Measurements from ENCODE around the gene GALNTL6.

The GALNTL6 gene

DNA sequence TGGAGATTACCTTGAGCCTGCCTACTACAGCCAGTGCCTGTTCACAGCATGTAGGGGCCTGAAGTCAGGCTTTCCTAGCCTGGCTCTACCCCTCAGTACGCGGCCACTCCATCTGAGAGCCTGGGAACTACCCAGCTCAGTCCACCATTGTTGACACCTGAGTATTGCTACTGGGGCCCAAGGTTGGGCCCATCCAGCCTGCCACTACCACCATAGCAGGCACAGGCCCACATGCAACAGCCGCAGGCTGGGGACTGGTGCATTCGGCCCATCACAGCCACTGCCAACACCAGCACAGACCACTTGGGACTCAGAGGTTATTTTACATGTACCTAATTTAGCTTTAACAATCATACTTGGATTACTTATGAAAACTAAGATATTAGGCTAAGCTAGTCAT is 314.0 kb downstream of the GALNTL6 start:
- no peak for DNase-seq

DNA sequence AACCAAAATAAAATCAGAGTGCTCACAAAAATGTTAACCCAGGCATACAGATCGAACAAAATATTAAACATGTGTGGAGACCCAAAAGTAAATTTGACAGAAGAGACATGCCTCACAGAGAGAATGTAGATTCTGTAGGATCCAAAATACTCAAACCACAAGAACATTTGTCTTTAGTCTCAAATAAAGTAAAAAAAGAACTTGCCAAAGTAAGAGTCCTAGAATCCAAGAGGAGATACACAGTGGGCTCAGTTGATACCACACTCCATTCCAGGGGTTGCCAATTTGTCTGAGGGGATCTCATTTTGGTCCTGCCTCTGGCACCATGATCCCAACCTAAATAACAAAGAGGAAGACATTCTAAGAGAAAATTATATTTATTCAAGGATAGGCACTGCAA is 316.4 kb downstream of the GALNTL6 start:
- no peak for DNase-seq

DNA sequence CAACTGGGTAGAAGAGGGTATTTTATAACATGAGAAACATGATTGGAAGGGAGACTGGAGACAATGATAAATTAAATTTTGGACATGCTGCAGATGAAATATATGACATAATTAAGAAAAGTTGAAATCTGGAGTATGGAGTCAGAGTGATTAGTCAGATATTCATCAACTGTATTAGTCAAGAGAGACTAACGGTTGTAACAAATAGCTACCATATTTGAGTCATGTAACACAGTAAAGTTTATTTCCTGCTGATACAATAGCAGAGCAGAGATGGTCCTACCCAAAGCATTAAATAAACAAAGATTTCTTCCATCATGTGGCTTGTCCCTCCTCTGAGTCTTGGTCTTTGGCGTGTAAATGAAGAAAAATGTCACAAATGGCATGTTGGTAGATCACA is 321.3 kb downstream of the GALNTL6 start:
- no peak for DNase-seq

DNA sequence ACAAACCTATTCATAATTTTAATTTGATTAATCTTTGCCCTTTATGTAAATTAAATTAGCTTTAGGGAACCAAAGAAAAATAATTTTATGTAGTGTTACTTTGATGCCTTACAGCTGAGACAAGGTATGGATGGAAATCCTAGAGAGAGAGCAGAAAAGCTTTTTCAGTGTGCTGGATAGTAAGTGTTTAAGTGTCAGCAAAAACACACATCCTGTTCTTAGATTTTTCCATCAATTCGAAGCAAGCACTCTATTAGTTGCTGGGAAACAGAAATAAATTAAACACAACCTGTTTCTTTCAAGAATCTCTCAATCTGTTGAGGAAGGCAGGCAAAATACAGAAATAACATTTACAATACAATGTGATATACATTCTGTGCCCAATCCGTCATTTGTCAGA is 327.8 kb downstream of the GALNTL6 start:
- DNase-seq = no peak

DNA sequence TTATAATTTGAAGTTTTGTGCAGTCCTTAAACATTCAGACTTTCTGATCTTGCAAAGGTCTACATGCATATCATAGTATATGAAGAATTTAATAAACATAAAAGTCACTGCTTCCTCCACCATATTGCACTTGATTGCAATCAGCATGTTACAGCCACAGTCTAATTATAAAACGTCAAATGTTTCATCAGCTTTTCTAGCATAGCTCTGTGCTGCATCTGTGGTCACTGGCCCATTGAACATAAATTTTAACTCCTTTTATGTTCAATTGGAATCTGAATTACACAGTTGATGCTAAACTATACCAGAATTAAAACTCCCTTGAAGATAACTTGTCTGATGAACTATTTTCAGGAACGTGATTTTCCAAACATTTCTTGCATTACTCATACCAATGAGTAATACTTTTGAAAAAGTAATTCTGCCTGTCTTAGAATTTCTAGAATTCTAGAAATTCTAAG is 329.1 kb downstream of the GALNTL6 start:
- no peak for DNase-seq

DNA sequence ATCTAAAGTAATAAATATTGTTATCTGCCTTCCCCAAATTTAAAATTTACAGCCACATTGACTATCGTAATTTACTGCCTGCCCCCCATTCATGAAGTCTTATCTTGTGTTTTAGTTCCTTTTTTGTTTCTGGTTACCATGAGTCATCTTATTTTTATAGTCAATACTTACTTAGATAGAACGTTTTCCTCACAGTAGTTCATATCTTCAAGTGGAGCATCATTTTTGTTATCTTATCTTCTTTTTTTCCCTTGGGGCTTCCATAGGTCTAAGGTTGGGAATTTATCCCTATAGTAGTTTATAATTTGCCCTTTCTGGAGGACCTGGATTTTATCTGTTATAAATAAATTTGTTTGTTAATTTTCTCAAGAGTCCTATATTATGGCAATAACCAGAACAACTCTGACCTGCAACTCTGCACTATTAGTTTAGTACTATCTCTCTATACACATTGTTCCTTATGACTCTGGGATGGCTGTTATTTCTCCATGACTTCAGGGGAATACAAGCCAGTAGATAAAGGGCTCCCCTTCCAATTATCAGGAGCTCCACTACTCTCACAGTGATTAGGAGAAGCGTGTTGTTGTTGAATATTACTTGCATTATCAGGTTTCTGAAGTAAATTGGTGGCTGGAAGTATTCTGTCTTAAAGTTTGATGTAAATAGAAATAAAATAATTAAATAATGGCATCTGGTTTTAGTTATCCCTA is 330.6 kb downstream of the GALNTL6 start:
- DNase-seq = no peak

DNA sequence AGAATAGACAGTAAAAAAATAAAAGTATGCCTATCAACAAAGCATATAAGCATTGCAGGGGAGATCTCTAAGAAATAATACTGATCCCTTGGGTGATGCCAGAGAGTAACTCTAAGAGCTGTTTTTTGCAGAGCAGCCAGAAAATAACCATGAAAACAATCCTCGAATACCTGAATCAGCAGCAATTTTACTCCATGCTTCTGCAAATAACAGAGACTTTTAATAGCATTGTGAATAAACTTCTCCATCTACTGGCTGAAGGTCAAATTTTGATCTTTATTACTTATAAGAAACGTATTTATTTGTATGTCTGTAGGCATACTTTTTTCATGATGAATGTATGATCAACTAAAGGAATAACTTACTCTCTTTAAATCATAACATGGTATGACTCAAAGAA is 334.5 kb downstream of the GALNTL6 start:
- DNase-seq = no peak

DNA sequence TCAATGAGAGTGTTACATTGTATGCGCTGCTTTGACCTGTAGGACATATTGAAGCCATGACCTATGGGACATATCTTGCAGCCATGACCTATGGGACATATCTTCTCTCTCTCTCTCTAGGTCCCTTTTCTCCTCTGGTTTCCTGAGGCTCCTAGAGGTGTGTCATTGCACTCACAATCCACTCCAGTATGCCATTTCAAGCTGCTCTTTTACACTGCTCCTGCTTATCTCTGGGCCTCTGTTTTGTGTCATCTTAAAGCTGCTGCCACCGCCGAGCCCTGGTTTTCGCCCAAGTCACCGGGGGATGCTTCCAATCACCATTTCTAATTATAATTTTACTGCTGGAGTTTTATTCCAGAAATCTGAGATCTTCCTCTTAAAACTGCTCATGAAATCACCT is 336.1 kb downstream of the GALNTL6 start:
- no peak for DNase-seq

DNA sequence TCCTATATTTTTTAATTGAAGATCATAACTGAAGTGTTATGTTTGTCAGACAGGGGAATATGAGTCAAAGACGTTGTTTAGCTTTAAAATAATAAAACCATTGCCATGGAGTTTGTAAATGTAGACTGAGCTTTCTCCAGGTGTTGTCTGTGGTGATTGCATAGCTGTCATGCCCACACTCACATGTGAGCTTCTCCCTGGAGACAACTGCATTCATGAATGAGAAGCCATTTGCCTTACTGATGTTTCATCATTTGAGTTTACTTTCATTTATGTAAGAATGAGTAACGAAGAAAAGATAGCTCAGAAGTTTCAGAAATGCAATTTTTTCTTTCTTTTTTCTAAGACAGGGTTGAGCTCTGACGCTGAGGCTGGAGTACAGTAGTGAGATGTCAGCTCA is 339.1 kb downstream of the GALNTL6 start:
- DNase-seq = no peak

DNA sequence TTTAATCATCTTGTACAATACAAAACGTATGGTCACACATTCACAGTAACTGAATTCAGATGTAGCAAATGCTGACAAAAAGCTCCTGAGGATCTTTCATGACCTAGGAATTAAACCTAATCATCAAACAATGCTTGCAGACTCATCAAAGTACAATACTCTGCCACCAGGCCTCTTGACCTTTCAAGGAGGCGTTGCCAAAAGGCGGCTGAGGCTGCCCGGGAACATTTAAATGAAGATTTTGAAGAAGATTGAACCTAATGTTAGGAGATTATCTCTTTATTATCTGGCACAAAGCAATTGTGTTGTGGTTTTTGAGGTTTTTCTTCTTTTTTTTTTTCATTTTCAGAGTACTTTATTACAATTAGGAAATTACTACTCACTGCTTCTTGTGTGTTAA is 340.5 kb downstream of the GALNTL6 start:
- DNase-seq = no peak

DNA sequence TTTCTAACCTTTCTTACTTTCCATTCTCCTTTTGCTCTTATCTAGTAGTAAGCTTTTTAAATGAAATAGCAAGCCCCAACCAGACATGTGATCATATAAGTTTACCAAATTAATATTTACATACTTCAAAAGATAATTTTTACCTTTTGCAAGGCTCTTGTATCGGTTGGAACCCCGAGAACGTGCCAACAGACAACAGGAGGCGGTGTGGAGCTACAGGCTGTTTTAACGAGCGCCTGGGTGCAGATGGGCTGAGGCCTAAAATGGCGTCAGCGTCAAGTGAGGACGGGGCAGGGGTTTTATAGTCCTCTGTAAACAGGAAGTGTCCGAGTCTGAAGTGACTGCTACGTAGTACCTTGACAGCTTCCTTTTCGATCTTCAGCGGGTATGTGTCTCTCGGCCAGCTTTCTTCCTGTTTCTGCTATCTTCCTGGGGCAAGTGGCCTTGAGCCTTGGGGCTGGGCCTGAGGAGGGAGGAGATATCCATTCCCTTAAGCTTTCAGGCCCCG is 342.7 kb downstream of the GALNTL6 start:
- no peak for DNase-seq

DNA sequence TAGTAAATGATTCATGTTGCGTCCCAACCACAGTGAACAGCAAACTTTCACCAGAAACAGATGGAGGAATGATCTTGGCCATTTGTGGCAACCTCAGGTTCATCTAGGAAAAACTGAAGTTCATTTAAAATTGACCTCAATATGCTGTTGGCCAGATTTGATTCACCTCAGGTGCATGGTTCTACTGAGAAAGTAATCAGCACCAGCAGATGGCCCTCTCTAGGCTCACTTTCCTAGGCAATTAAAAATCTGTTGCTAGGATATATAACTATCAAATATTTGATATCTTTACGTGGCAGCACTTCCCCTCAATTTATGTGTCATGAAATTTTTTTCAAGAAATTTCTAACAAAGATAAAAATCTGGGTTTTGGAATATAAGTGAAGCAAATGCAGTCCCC is 344.7 kb downstream of the GALNTL6 start:
- DNase-seq = no peak

DNA sequence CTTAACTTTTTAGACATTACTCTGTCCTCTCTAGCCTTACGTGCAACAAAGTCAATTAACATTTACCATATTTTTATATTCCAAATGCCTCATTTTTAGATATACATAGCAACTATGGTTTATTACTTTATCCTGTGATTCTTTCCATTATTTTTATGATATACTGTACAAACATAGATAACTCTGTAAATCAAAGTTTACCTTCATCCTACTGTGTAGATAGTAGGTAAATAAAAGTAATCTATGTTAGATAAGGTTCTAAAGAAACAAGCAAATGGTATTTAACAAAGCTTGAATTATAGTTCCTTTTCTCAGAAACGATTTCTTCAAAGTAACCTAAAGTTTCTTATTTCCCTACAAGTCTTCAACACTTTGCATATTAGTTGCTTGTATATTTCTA is 350.0 kb downstream of the GALNTL6 start:
- no peak for DNase-seq

DNA sequence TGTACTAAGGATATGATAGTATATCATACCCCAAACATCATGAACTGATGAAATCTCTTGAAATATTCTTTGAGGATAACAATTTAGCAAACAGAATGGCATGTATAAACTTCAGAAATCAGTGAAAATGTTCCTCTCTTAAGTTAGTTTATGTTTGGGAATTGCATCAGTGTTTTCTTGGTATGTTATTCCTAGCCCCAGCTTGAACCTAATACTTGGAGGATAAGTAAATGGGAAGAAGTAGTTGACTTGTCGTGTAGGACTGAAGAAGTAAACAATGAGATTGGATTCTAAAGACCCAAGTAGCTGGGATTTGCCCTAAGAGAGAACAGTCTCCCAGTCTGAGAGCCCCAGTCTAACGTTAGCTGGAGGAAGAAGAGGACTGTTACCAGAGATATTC is 355.7 kb downstream of the GALNTL6 start:
- DNase-seq = no peak

DNA sequence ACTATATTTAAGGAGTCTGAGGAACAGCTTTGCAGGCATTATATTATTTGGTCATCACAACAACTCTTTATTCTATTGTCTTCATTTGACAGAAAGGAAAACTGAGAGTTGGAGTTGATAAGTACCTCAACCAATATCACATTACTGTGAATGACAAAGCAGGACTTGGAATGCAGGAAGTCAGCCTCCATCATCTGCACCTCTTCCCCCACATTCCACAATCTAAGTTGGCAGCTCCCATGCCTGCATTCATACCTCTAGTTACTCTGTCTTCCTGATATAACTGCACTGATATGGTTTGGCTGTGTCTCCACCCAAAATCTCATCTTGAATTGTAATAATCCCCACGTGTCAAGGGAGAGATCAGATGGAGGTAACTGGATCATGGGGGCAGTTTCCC is 356.7 kb downstream of the GALNTL6 start:
- DNase-seq = no peak

DNA sequence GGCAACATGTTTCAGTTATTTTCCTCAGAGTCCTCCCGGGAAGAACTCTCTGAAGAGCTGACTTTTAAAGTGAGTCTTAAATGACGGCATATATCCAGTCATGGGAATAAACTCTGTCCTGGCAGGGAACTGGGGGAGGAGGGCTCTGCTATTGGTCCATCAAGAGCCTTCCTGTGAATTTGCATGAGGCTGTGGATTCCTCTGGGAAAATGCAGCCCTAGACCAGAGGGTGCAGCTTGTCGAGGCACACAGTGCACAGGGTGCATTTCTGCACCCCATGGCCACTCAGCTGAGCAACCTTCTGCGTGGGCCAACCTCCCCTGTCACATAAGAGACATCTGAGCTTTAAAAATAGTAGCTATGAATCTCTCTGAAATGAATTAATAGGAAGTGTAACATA is 360.0 kb downstream of the GALNTL6 start:
- no peak for DNase-seq

DNA sequence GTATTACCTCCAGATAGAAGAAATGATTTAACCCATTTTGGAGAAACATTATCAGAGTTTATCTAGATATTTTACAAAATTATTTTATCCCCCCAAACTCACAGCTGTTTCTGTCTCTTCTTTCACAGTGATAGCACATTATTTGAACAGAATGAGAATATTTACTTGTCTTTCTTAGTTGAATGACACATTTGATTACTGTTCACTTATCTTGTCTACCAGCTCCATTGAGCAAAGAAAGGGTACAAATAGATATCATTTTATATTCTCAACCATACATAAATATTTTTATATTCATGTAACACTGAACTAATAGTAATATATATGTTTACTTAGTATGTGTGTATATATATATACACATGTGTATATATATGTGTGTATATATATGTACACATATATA is 364.2 kb downstream of the GALNTL6 start:
- DNase-seq = no peak

DNA sequence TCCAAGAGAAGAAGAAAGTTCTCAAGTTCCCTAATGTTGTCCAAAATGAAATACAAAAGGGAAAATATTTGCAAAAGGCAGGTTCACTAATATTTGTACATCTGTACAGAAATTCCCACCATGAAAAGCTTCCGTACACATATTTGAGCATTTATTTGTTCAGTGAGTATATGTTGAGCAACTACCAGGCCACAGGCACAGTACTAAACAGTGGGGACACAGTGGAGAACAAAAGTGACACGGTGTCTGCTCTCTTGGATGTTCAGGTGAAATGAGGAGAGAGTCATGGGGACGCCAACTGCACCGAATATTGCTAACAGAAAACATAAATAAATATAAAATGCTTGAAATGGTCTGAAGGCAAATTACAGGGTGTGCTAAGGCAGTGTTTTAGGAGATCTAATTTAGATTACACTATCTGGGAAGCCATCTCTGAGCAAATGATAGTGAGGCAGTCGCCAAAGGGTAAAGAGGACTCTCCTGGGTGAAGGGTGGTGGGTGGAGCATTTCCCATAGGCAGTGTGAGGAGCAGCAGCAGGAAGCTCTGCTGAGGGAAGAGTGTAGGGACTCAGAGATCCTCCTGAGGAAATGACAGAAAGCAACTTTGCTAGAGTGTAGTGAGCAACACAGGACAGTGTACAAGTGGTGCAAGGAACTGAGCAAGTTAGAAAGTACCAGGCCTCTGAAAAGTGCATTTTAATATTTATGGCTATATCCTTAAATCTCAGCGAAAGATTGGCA is 375.2 kb downstream of the GALNTL6 start:
- no peak for DNase-seq

DNA sequence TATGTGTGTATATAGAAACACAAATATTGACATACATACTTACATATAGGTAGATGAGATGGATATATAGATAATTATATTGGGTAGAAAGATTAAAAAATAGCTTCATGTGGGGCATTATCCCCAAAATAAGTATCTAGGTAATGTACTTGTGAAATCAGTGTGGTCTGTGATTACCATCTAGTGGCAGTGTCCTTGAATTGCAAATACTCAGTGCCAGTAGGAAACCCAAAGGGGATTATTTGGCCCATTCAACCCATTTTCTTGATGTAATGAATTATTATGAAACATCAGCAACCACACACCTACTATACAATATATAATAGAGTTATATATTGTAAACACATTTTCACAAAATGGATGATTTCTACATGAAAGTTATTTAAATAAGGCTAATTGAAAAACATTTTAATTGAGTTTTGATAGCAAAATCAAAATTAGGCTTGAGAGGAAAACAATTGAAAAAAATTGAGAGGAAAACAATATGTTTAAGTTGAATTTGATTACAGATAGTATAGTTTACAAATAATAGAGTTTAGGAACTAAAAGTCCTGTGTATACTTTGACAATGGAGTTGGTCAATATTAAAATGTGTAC is 389.4 kb downstream of the GALNTL6 start:
- peak; percentile 1 for DNase-seq

DNA sequence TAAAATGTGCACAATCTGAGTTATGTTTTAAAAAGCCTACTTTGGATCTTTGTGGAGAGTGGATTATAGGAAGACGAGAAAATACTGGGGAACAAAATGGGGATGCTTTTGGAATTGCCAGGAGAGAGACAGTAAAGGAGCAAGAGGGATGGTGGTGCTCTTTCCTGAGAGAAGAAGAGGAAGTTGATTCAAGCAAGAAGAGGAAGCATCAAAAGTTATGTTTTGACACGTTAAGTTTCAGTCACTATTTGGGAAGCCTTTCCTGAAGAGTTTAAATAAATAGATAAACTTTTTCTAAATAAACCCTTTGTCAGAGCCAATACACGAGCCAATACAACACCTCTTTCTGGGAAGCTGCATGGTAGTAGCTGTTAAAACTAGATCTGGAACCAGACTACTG is 394.1 kb downstream of the GALNTL6 start:
- DNase-seq = no peak

DNA sequence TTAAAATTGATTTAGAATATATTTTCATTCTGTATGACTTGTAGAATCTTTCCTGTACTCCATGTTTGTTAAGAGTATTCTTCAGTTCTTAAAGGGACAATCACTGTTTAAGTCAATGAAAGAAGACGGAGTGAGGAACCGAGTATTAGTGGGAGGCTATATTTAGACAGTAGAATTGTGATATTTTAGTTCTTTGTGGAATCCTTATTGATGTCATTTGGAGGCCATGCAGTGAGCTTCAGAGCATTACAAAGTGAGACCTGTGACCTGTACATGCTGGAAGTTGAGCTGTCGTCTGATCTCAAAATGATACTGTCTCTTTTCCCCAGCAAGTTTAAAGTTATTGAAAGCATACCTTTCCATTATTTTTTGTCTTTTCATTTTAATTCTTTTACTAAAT is 394.7 kb downstream of the GALNTL6 start:
- no peak for DNase-seq

DNA sequence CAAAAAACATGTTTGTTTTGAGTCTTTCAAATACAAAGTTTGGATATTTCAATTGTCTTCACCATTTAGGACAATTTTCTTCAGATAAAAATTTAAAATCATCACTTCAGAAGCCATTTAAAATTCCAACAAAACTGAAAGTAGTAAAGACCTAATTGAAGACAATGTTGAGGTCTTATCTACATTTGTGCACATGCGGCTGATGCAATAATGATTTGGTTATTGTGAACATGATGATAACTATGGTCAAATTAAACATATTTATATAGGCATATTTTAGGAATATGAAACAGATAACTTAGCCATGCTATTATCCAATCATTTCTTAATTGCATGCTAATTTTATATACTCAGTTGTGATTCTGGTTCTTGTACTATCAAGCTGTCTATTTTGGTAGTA is 407.5 kb downstream of the GALNTL6 start:
- no peak for DNase-seq

DNA sequence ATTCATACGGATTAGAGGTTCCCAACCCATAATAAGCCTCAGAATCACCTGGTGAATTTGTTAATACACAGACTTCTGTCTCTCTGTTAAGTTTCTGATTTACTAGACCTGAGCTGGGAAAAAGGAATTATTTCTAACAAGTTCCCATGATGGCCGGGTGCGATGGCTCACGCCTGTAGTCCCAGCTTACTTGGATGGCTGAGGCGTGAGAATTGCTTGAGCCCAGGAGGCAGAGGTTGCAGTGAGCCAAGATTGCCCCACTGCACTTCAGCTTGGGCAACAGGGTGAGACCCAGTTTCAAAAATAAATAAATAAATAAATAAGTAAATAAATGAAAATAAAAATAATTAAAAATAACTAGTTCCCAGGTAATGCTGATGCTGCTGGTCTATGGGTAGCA is 412.3 kb downstream of the GALNTL6 start:
- DNase-seq = no peak

DNA sequence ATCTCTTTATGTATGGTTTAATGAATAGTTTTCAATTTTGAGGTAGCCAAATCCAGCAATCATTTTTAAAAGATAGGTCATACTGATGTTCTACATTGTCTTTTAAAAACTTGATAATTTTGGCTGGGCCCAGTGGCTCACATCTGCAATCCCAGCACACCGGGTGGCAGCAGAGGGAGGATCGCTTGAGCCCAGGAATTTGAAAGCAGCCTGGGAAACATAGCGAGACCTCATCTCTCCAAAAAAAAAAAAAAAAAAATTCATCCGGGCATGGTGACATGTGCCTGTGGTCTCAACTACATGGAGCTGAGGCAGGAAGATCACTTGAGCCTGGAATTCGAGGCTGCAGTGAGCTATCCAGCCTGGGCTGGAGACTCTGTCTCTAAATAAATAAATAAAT is 419.8 kb downstream of the GALNTL6 start:
- DNase-seq = no peak

Data from activated CD4-positive, alpha-beta T cell treated with anti-CD3 and anti-CD28 coated beads, Interleukin-2, amount 50 U/mL, for 16 hours (primary cell).